SIG-M5 (cell line): ENCODE measurements around the gene BPGM.
"Not testable (repeated sequence)": the region's sequence is repeated elsewhere in the genome, so short reads cannot be mapped to it uniquely, and the experiment has no call there.

ENCODE experiments used
- DNase-seq: peaks from one replicate; lab custom pipeline; 2025; lab: John Stamatoyannopoulos, UW

Gene BPGM

DNA sequence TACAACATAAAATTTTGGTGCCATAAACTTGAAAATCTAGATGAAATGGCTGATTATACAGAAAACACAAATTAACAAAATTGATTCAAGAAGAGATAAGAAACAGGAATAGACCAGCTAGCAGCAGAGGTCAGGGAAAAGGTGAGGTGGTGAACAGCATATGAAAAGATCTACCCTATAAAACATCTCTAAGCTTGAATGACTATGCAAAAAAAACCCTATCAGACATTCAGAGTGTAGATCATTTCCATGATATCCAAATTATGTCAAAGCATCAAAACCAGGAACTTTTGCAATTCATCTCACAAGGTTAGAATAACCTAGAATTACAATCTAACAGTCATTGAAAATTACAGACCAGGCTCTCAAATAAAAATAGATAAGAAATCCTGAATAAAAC lies 14.6 kb upstream of the BPGM start:
- no peak for DNase-seq

DNA sequence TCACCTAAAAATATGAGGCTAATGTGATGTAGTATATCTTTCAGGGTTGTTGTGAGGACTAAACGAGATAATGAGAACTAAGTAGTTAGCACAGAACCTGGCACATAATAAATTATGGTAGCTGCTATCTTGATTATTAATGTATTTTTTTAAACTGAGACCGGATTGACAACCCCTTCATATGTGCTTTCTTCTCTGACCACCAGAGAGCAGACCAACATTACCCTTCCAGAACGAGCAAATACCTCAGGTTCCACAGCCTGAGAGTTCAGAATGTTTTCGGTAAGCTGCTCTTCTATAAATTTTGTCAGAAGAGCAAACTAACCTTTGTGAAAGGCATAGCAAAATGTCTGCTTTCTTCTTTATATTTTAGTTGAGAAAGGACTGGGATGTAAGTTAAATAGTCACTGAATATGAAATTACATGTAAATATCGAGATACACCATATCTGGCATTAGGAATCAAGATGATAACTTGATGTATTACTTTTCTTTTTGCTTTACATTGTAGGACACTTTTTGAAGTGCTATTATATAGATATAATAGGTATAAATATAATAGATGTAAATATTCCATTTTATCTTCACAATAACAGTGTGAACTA lies 13.6 kb upstream of the BPGM start:
- no peak for DNase-seq

DNA sequence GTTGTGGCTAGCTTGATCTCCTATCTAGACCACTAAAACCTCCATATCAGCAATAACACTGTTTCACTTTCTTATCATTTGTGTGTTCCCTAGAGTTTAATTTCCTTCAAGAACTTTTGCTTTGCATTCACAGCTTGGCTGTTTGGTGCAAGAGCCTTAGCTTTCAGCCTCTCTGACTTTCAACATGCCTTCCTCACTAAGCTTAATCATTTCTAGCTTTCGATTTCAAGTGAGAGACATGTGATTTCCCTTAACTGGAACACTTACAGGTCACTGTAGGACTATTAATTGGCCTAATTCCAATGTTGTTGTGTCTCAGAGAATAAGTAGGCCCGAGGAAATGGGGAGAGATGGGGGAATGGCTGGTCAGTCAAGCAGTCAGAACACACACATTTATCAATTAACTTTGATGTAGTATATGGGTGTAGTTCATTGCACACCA lies 10.6 kb upstream of the BPGM start:
- DNase-seq: no peak

DNA sequence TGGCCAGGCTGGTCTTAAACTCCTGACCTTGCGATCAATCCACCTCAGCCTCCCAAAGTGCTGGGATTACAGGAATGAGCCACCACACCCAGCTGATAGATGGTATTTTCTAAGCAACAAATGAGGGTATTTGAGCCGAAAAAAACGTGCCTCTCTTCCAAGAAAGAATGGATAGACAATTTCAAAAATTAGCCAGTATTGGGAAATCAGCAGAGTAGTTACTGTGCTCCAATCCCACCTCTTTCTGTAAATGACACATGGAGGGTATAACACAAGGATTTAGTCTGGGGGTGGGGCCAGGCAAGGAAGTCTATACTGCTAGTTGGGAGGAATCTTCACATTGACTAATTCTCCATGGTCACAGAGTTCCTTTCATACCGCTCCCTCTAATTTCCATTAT lies 9.2 kb upstream of the BPGM start:
- DNase-seq: no peak

DNA sequence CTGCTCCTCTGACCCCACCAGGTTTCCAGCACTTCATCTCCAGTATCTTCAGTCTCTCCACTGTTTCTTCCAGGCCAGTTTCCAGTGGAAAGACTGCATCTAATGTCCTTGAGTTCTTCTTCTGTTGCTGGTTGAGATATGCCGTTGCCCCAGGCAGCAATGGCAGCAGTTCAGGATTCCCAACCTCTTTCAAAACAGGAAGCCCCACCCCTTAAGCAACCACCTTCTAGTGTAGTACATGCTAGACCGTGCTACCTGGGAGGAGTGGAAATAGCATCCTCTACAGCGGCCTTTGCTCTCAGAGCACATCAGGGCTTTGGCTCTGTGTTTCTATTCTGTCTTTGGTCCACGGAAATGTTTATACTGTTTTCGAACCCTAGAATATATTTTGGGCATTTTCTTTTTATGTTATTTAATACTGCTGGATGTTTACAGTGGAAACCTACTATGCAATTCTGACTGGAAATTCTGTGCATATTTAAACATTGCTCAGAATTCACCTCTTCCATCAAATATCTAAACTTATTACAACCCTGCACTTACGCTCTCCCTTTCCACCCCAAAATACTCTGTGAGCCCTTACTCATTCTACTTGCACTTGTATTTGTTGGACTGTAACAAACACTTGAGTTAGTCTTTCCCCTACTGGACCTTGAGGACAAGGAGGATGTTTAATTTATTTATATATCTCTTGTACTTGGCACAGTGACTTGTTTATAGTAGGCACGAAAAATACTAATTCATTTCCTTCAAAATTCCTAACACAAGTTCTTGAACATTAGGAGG lies 8.5 kb upstream of the BPGM start:
- DNase-seq: no peak

DNA sequence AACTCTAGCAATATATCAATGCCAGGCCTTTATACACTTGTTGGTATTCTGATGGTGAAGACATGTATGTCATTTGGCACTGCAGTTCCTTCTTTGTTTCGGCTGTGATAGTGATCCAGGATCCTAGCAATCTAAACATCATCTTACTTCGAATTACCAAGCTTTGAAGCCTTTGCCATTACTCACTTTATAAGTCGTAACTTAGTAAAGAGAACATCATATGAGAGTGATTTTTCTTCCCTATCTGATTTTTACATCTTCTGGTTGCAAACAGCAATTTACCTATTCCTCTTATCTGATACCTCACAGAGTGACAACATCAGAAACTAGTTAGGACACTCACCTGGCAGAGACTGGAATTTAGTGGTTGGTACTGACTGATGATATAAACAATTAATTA lies 7.6 kb upstream of the BPGM start:
- DNase-seq: no peak

DNA sequence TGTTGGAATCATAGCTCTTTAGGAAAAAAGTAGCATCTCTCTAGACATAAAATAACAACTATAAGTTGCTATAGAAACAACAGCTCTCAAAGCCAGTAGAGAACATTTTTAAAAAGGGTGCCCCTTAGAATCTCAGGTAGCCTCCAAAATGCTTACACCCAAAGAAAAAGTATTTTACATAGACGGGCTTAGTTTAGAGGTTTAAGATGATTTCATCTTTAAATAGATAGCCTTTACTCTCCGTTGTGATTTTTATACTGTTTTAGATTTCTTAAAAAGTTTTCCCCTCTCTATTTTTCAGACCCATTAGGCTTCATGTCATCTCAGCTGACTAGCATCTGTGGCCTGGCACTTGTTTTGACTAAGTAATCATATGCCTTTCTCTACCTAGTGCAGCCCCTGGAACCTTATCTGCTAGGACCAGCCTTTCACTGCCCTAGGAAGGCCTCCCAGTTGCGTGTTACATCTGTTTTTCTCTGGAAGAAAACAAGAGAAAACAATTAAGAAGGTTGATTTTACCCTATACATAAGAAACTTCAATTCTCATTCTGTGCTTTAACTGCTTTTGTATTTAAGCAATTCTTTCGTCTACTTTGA lies 6.9 kb upstream of the BPGM start:
- DNase-seq: no peak

DNA sequence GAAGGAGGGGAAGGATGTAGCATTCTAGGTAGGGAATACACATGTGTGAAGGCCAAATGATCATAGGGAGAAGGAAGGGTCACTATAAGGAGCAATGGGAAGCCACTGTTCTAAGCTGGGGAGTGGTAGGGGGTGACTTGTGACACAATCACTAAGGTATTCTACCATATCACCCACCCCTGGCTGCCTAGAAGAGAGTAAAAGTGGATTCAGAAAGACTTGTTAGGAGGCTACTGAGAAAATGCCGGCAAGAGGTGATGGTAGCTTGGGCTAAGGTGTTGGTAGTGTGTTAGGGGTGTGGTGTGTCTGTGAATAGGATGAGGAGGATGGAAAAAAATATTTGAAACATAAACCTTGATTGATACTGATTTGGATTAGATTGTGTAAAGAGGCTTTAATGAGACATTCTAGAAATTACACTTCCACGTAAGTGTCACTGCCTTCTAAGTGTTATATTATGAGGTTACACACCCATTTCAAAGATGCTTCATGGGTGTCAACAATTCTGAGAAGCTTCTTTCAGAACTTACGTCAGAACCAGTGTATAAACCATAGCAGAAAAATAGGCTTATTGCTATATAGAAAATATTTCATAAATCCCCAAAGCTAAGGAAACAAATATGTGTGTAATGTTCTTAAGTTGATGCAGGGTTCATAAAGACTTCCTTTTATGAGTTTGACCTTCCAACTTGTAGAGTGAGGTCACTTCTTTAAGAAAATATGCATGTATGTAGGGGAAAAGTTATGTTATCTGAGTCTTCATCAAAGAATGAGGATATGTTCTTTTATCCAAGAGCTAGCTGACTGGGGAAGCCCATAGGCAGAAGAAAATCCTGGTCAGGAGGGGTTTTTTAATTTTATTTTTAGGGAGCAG lies 5.6 kb upstream of the BPGM start:
- DNase-seq: no peak

DNA sequence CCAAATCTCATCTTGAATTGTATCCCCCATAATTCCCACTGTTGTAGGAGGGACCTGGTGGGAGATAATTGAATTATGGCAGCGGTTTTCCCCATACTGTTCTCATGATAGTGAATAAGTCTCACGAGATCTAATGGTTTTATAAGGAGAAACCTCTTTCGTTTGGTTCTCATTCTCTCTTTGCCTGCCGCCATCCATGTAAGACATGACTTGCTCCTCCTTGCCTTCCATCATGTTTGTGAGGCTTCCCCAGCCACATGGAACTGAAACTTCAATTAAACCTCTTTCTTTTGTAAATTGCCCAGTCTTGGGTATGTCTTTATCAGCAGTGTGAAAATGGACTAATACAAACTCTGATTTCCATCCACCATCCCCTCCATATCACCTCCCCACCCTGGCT lies 4.7 kb upstream of the BPGM start:
- not testable (repeated sequence) for DNase-seq

DNA sequence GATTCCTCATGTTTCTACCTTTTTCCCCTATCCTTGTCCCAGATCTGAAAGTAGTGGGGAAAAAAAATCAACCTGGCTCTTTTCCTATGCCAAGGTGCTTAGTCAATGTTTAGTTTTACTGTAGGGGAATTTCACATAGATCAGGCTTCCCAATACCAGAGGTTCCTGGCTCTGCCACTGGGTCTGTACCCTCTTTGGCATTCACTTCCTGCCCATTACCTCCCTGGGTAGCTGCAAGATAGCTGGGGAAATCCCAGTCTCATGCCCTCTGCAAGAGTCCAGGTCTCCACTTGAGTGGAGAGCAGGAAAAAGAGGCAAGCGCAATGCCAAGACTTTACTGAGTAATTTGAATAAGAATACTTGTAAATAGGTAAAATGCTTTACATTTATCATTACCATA lies 3.5 kb upstream of the BPGM start:
- DNase-seq: no peak

DNA sequence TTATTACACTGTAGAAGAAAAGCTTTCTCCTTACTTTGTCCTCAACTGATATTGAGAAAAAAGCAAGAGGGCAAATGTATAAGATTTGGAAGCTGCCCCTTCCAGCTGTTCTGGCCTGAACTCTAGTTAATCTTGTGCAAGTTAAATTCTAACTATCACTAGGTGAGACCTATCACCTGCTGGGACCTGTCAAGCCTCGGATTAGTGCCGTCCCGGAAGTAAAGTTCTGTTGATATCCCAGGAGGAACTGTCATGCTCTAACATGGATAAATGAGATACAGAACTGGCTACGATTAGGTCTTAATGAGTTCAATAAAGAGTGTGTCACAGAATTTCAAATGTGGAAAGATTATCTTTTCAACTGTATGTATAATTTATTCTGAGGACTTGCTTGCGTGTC lies 1.2 kb upstream of the BPGM start:
- DNase-seq: no peak

DNA sequence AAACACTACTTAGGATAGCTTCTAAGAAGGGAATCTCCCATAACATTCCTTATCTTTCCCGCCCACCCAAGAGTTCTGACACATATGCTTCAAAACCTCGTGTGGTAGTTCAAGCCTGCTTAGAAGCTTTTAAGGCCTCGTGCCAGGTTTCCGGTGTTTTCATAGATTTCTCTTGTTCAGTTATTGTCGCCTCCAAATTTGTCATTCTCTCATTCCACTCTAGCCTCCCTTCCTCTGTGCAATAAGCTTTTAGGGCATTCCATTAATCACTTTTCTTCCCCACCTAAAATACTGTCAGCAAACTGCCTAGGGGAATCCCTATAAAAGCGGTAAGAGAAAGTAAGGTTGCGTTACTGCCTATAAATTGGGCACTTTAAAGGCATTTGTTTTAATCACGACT lies 718 bp upstream of the BPGM start:
- no peak for DNase-seq

DNA sequence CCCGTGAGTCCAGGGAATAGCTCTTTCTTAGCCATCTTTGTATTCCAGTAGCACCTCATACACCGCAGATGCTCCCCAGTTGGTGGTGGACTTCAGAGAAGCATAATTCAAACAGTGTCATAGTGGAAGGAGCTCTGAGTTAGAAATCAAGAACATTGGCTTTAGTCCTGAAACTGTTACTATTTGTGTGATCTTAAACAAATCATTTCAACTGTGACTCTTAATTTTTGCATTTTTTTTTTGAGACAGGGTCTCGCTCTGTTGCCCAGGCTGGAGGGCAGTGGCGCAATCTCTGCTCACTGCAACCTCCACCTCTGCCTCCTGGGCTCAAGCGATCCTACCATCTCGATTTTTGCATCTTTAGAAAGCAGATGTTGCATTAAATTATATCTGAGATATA lies 1.8 kb downstream of the BPGM start:
- DNase-seq: no peak

DNA sequence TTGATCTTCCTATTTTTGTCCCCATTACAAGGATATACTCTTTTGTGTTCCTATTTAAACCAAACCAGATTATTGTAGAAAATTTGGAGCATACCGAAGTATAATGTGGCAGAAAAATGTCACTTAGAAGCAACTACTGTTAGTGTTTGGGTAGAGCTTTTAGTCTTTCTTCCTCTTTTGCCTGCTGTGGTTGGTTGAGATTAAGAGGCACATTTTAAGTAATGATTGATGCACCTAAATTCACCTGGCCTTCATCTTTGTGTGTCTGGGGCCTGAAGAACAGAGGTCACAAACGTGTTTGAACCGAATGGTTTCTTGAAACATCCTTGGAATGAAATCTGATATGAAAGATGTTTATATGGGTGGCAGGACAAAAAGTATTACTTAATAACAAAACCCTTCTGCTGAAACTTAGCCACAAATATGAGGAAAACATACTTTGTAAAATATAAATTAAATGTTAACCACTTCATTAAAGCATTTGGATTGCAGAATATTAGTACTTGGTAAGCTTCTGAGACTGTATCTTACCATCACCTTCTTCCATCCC lies 2.6 kb downstream of the BPGM start:
- DNase-seq: no peak

DNA sequence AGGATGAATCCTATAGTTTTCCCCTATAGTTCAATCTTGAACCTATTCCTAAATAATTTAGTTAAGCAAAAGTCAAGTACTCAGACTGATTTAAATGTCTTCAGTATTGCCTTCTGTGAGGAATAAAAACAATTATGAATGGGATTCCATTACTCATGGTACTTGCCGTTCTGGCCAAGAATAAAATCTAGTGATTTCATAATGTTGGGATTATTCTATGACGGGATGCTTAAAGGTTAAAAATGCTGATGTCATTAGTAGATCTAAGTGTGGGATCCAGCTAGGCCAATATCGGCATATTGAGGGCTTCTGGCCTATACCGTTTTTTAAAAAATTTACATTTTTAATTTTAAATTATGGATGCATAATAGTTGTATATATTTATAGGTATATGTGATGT lies 5.3 kb downstream of the BPGM start:
- DNase-seq: no peak

DNA sequence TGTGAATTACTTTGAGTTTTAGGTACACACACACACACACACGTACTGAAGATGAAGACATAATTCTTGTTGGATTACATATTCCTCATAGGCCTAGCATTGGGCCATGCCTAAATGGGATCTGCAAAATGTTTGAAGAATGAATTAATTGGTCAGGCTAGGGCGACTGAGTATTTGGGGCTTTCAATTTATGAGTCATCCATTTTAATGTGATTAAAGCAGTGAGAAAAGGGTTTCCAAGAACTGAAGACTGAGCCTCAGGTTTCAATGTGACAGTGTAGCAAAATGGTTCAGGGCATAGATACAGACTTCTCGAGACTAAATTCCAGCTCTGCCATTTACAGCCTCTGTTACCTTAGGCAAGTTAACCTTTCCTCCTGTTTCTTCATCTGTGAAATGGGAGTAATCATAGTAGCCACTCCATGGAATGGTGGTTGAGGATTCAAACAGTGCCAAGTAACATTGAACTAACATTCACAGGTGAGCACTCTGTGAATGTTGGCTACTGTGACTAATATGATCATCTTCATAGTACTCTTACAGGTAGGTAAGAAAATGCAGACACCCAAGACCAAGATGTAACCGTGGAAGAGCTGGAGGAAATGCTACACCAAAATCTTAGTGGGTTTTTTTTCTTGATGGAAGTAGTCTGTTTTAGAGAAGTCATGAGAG lies 7.6 kb downstream of the BPGM start:
- no peak for DNase-seq

DNA sequence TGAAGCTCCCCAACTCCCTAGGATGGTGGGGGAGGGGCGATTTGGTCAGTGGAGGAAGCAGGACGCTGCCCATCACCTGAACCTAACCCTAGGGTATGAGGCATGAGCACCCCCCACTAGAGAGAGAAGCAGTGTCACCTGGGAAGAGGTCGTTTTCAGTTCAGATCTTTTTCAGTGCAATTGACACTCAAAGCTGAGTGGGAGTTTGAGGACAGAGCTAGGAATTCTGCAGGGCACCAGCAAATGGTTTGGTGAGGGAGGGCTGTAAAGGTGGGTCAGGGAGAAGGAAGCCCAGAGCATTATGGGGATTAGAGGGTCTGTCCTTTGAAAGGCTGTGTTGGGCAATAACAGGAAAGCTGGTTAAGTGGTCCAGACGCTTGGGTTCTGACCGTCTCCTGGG lies 10.9 kb downstream of the BPGM start:
- no peak for DNase-seq

DNA sequence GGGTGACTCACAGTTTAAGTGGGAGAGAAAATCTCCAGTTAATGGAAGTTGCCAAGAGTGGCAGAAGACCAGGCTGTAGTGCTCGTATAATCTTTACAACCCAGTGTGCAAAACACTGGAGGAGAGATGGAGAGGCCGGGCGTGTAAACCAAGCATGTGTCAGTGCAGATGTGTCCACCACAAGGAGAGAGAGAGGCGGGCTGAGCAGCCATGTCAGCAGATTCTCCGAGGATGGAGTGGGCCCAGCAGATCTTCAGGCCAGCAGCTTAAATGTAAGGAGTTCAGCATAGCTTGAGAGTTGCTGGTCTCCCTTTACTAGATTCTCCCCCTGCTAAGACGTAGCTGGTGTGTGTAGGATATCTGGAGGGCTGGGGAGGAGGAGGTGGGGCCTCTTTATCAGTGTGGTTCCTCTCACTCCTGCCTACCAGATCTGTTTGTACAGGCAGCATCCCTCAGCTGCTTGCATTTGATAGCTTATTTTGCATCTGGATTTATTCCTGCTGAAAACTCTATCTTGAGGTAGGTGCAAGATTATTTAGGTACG lies 13.7 kb downstream of the BPGM start:
- no peak for DNase-seq

DNA sequence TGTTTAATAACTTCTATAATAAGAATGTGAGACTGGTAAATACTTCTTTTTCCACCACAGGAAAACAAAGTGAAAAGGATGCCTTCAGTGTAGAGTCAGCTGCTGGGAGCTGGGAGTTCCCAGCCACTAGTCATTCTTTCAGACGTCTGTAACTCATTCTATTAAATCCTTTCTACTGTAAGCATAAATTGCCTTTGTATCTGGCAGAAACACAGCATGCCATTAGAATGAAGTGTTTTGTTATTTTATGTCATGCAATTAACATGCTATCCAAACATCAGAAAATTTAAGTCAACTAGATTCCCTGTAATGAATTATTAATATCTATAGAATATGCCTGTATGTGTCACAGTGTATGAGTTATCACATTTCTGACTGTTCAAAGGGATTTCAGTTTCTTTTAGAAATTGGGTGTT lies 14.3 kb downstream of the BPGM start:
- DNase-seq: no peak

DNA sequence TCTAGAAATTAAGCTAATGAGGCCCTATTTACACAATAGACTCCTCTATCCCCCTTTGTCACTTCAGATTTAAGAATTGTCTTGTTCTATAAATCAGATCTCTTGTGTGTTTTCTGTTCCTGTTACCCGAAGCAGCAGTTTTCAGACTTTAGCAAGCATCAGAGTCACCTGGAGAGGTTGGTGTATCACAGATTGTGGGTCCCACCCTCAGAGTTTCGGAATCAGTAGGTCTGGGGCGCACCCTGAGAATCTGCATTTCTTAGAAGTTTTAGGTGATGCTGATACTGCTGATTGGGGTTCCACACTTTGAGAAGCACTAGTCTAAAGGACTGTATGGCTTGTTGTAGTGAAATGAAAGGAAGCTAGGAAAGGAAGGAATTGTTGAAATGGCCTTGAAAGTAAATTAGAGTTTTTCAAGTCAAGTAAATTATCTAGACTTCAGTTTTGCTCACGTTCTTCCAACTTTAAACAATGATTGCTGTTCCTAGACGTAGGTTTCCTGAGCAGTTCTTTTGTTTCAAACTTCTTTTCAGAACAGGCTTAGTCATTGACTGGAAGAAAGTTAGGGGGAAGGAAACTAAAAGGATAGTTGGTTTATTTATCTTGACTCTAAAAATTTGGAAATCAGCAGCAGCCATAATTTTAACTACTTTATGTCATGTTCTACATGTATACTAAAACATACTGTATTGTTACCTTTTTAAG lies 15.7 kb downstream of the BPGM start:
- no peak for DNase-seq

DNA sequence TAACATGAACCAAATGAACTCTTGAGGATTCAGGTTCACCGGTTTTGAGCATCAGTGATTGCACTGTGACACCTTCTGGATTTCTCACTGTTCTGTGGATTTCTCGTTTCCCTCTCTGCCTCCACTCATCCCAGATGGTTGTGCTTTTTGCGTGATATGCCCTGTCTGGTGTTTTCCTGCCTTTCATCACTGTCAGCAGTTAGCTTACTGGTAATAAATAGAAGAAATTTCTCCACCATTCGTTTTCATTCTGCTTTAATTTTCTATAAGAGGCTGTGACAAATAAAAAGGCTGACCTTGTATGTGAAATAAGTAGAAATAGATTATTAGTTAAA lies 16.2 kb downstream of the BPGM start:
- no peak for DNase-seq
